Neuron (in vitro differentiated cells): ENCODE results near the gene SESN3.
"Not testable (repeated sequence)": the region's sequence is repeated elsewhere in the genome, so short reads cannot be mapped to it uniquely, and the experiment has no call there.

ENCODE experiments used
- H2AFZ ChIP-seq: one replicate; pipeline ENCODE4 v1.6.1; 2013; ENCODE audit warnings: low read depth, mild to moderate bottlenecking, inconsistent platforms, low read length, moderate library complexity
- H3K27me3 ChIP-seq: one replicate; pipeline ENCODE4 v1.6.1; 2013; ENCODE audit warnings: low read length; ENCODE audit not compliant: insufficient read depth
- H3K36me3 ChIP-seq: one replicate; pipeline ENCODE4 v1.6.1; 2013; ENCODE audit warnings: low read length; ENCODE audit not compliant: insufficient read depth
- H3K4me1 ChIP-seq: one replicate; pipeline ENCODE4 v1.6.1; 2013; ENCODE audit warnings: low read length; ENCODE audit not compliant: insufficient read depth
- H3K4me3 ChIP-seq: 2 replicates; pipeline ENCODE4 v1.5.1; 2013; ENCODE audit warnings: mild to moderate bottlenecking, low read length, moderate library complexity
- H3K9me3 ChIP-seq: one replicate; pipeline ENCODE4 v1.6.1; 2013; ENCODE audit warnings: low read length

SESN3 gene

GRCh38 chr11:95228081-95228749 is 2.8 kb downstream of the SESN3 start:
- H3K4me1 ChIP-seq = peaks cover 17% of the 10 kb centered on the region
- peaks cover 5% of the 10 kb centered on the region for H3K9me3 ChIP-seq
- no peaks in the 10 kb centered on the region for H3K27me3 ChIP-seq
- no peak overlapping the region for H2AFZ ChIP-seq
- H3K4me3 ChIP-seq = peak overlapping the region; percentile 98
- H3K36me3 ChIP-seq = peaks cover 1% of the 10 kb centered on the region

GRCh38 chr11:95227060-95227459 is 3.9 kb downstream of the SESN3 start:
- Histone ChIP-seq H3K4me1 (peaks cover 18% of the 10 kb centered on the region), H3K4me3 (peak overlapping the region; percentile 10)
- H2AFZ ChIP-seq, H3K9me3 ChIP-seq, H3K27me3 ChIP-seq, H3K36me3 ChIP-seq: not testable (repeated sequence)

GRCh38 chr11:95222817-95223216 is 8.2 kb downstream of the SESN3 start:
- Histone ChIP-seq H3K4me3 (no peak overlapping the region), H3K9me3 (peaks cover 5% of the 10 kb centered on the region), H3K27me3 (no peaks in the 10 kb centered on the region)

DNA sequence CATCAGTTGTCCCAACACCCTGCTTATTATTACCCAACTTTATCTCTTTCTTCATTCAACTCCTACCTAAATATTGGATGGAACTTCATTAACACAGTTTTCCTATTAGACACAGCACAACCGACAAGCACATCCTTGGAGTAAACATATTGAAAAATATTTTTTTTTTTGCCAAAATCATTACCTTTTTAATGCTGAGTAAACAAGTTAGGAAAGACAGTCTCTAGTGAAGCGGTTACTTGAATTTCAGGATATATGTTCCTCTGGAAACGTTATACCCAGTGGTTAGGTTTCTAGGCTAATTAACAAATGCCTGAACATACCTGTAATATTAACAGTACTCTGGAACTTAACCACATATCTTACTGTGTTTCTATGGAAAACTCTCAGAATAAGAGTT is 11.4 kb downstream of the SESN3 start:
- H3K9me3 ChIP-seq = peaks cover 2% of the 10 kb centered on the region
- H3K4me1 ChIP-seq = peaks cover 3% of the 10 kb centered on the region
- H2AFZ ChIP-seq = no peak overlapping the region
- no peaks in the 10 kb centered on the region for H3K27me3 ChIP-seq
- peaks cover 16% of the 10 kb centered on the region for H3K36me3 ChIP-seq
- H3K4me3 ChIP-seq = no peak overlapping the region

More at GRCh38 chr11:95222817-95223216, 8.2 kb downstream of the SESN3 start:
- peaks cover 8% of the 10 kb centered on the region for H3K4me1 ChIP-seq
- H2AFZ ChIP-seq = no peak overlapping the region
- H3K36me3 ChIP-seq = peaks cover 10% of the 10 kb centered on the region

- peaks cover 3% of the 10 kb centered on the region for H3K4me1 ChIP-seq
- no peaks in the 10 kb centered on the region for H3K27me3 ChIP-seq
- peaks cover 2% of the 10 kb centered on the region for H3K9me3 ChIP-seq
- no peak overlapping the region for H2AFZ ChIP-seq
- H3K36me3 ChIP-seq = peaks cover 16% of the 10 kb centered on the region
- H3K4me3 ChIP-seq = no peak overlapping the region
Measured at GRCh38 chr11:95218149-95218548, 12.9 kb downstream of the SESN3 start.

- Histone ChIP-seq H3K4me1 (no peaks in the 10 kb centered on the region), H2AFZ (no peak overlapping the region), H3K4me3 (no peak overlapping the region), H3K27me3 (no peaks in the 10 kb centered on the region), H3K9me3 (peaks cover 2% of the 10 kb centered on the region), H3K36me3 (peaks cover 9% of the 10 kb centered on the region)
Measured at GRCh38 chr11:95212609-95213008, 18.4 kb downstream of the SESN3 start.

DNA sequence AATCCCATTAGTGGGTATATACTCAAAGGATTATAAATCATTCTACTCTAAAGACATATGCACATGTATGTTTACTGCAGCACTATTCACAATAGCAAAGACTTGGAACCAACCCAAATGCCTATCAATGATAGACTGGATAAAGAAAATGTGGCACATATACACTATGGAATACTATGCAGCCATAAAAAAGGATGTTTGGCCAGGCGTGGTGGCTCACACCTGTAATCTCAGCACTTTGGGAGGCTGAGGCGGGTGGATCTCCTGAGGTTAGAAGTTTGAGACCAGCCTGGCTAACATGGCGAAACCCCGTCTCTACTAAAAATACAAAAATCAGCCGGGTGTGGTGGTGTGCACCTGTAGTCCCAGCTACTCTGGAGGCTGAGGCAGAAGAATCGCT is 21.5 kb downstream of the SESN3 start:
- not testable (repeated sequence) for H3K4me3 ChIP-seq, H3K27me3 ChIP-seq, H3K4me1 ChIP-seq, H2AFZ ChIP-seq, H3K9me3 ChIP-seq, H3K36me3 ChIP-seq

- no peaks in the 10 kb centered on the region for H3K9me3 ChIP-seq
- no peaks in the 10 kb centered on the region for H3K4me1 ChIP-seq
Measured at GRCh38 chr11:95200781-95201457, 30.1 kb downstream of the SESN3 start.

DNA sequence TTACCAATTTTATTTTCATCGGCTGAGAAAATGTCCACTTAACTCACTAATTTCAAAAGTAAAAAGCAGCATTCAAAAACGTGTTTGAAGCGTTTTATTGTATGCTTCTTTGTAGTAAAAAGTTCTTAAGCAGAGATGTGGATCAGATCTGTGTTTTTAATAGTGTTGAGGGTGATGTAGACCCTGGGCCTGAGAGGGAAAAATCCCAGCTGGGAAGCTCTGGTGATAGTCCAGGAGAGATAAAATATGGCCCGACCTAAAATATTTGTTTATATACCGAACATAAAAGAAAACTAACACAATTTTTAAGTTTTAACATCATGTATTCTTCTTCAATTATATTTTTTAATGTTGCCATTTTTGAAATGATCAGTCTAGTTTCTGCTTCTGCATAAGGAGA is 35.2 kb downstream of the SESN3 start:
- no peaks in the 10 kb centered on the region for H3K4me1 ChIP-seq
- H3K4me3 ChIP-seq = no peak overlapping the region
- peaks cover 24% of the 10 kb centered on the region for H3K36me3 ChIP-seq
- no peaks in the 10 kb centered on the region for H3K27me3 ChIP-seq
- no peak overlapping the region for H2AFZ ChIP-seq
- no peaks in the 10 kb centered on the region for H3K9me3 ChIP-seq

More at GRCh38 chr11:95200781-95201457, 30.1 kb downstream of the SESN3 start:
- no peaks in the 10 kb centered on the region for H3K27me3 ChIP-seq
- no peak overlapping the region for H2AFZ ChIP-seq
- H3K36me3 ChIP-seq = peaks cover under 1% of the 10 kb centered on the region
- H3K4me3 ChIP-seq = no peak overlapping the region

GRCh38 chr11:95193541-95193940 is 37.5 kb downstream of the SESN3 start:
- H3K4me1 ChIP-seq = no peaks in the 10 kb centered on the region
- no peaks in the 10 kb centered on the region for H3K27me3 ChIP-seq
- no peak overlapping the region for H3K4me3 ChIP-seq
- H3K36me3 ChIP-seq = peaks cover 47% of the 10 kb centered on the region
- no peaks in the 10 kb centered on the region for H3K9me3 ChIP-seq
- no peak overlapping the region for H2AFZ ChIP-seq

DNA sequence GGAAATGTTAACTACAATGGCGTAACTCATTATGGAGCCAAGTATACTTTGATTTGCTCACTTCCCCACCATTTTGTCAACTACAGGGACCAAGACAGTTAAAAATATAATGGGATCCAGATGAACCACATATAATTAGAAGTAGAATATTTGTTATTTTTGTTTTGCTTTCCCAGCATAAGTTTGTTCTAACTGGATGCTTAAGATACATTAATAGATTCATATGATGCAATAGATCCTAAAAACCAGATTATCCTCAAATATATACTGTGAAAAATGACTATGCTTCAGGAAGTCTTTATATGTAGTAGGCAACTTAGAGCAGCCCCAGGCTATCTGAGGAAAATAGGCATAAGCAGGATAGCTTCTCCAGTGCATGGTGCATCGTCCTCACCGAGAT is 38.3 kb downstream of the SESN3 start:
- no peaks in the 10 kb centered on the region for H3K4me1 ChIP-seq
- H3K9me3 ChIP-seq = no peaks in the 10 kb centered on the region
- peaks cover 52% of the 10 kb centered on the region for H3K36me3 ChIP-seq
- no peak overlapping the region for H2AFZ ChIP-seq
- H3K4me3 ChIP-seq = no peak overlapping the region
- no peaks in the 10 kb centered on the region for H3K27me3 ChIP-seq

DNA sequence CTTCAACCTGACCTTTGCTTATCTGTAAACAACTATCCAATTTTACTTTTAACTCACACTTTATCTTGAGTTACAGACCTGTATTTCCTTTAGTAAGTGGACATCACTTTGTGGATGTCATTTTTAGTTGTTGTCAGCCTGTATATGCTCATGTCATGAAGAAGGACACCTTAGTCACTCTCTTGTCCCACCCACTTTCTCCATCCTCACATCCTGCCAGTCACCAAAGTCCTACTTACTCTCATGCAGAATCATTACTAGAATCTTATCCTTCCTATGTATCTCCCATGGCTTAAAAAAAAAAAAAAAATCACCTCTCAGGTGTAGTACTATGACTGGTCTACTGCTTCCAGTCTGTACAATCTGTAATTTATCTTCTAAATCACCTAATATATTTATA is 43.3 kb downstream of the SESN3 start:
- no peak overlapping the region for H2AFZ ChIP-seq
- H3K4me1 ChIP-seq = no peaks in the 10 kb centered on the region
- H3K4me3 ChIP-seq = no peak overlapping the region
- no peaks in the 10 kb centered on the region for H3K27me3 ChIP-seq
- no peaks in the 10 kb centered on the region for H3K9me3 ChIP-seq
- peaks cover 68% of the 10 kb centered on the region for H3K36me3 ChIP-seq

- Histone ChIP-seq H3K4me3 (no peak overlapping the region), H3K36me3 (peaks cover 61% of the 10 kb centered on the region), H3K9me3 (no peaks in the 10 kb centered on the region), H3K4me1 (no peaks in the 10 kb centered on the region), H2AFZ (no peak overlapping the region), H3K27me3 (no peaks in the 10 kb centered on the region)
Measured at GRCh38 chr11:95182397-95182796, 48.6 kb downstream of the SESN3 start.
